Central memory CD4-positive, alpha-beta T cell (primary cell): ENCODE data around the gene PTPRU.
"Not testable (repeated sequence)": the region's sequence is repeated elsewhere in the genome, so short reads cannot be mapped to it uniquely, and the experiment has no call there.

Source experiments
- DNase-seq: peaks from one replicate; pipeline ENCODE4 v3.0.0; 2022

Gene PTPRU

GRCh38 chr1:29292344-29292743 is 56.0 kb downstream of the PTPRU start:
- DNase-seq = no peak

GRCh38 chr1:29297450-29297849 is 61.1 kb downstream of the PTPRU start:
- DNase-seq = no peak

- no peak for DNase-seq
Measured at GRCh38 chr1:29298246-29298645, 61.9 kb downstream of the PTPRU start.

DNA sequence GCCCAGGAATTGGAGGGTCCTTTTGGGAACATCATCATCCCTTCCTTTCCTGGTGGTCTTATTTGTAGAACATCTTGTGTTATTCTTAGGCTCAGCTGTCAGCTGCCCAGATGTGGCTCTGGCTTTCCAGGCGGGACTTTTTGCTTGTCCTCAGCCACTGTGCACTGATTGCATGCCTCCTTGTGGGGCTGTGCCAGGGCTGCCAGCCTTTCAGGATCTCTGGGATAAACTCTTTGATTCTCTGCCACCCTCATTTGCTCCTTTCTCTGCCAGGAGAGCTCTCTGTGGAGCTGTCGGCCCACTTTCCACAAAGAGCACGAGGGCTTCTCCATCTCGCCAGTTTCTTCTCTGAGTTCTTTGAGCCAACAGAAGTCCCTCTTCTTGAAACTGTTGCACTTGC is 63.1 kb downstream of the PTPRU start:
- no peak for DNase-seq

- DNase-seq = not testable (repeated sequence)
Measured at GRCh38 chr1:29301732-29302131, 65.4 kb downstream of the PTPRU start.

- no peak for DNase-seq
Measured at GRCh38 chr1:29303201-29304024, 67.1 kb downstream of the PTPRU start.

DNA sequence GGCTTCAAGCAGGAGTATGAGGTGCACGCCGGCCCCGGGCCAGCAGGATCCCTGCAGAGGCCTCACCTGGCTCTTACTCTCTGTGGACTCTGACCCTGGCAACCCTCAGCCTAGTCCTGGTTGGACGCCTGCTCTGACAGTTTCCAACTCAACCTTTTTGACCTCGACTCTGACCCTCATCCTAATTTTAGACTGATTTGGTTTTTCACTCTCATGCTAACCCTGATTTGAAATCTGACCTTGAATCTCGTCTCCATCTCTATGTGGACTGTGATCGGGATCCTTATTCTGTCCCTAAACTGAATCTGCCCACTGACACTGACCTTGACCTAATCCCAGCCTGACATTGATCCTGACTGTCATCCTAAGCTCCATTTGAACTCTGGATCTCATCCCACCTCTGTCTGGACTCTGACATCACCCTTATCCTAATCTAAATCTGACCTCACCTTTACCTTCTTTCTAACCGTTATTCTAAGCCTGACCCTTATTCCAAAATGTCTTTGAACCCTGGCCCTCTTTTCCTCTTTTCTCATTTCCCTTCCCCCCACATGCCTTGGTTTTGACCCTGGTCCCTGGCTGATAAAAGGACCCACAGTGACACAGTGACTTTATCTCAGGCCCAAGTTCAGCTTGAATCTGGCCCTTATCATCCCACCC is 67.8 kb downstream of the PTPRU start:
- no peak for DNase-seq

DNA sequence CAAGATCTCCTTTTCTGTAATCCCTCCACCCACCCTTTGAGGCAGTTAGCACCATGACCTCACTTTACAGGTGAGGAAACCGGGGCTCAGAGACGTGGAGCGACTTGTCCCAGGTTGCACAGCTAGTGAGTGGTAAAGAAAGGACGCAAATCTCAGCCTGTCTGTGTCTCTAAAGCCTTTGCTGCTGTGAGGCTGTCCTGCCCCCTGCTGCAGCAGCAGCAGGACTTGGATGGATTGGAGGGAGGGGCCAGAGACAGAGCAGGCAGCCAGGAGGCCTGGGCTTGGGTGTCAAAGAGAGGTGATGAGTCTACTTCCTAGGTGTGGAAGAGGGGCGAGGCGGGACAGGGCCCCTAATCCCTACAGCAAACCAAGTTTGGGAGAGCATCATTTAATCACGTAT is 69.6 kb downstream of the PTPRU start:
- DNase-seq = no peak

DNA sequence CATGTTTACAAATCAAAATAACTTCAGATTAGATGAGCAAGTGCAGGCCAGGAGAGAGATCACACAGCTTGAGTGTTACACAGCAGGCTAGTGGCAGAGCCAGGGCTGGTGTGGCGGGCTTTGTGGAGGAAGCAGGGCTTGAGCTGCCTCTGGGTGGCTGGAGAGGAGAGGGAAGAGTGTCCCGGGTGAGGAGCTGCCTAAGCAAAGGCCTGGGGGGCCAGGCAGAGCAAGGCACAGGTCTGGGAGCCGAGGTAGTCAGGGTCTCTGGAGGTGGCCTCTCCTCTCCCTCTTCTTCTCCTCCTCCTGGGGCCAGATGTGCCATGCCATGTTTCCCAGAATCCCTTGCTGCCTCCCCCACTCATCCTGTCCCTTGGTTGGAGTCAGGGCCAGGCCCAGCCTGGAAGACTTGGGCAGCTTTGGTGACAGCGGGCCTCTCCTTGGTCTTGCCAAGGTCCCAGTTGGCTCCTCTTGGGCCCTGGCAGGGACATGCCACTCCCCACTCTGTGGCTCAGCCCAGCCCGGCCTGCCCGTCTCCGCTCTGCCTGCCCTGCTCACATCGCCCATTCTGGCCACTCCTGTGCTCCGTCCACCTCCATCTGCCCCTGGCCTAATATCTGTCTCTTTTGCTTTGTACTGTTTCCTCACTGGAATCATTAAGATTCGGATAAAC is 70.3 kb downstream of the PTPRU start:
- DNase-seq = no peak

DNA sequence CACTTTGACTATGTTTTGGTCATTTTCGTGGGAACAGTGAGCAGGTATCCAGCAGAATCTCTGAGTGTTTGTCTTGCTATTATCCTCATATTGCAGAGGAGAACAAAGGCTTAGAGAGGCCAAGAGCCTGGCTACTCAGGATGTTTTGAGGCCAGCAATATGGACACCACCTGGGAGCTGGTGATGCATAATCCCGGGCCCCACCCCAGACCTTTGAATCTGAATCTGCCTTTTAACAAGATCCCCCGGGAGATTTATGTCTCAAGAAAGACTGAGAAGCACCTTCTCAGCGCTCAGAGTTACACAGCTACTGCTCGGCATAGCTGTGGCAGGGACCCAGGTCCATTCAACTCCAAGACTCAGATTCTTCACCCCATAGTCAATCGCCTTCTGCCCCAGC is 72.8 kb downstream of the PTPRU start:
- DNase-seq = no peak

- DNase-seq = no peak
Measured at GRCh38 chr1:29309621-29310020, 73.3 kb downstream of the PTPRU start.

DNA sequence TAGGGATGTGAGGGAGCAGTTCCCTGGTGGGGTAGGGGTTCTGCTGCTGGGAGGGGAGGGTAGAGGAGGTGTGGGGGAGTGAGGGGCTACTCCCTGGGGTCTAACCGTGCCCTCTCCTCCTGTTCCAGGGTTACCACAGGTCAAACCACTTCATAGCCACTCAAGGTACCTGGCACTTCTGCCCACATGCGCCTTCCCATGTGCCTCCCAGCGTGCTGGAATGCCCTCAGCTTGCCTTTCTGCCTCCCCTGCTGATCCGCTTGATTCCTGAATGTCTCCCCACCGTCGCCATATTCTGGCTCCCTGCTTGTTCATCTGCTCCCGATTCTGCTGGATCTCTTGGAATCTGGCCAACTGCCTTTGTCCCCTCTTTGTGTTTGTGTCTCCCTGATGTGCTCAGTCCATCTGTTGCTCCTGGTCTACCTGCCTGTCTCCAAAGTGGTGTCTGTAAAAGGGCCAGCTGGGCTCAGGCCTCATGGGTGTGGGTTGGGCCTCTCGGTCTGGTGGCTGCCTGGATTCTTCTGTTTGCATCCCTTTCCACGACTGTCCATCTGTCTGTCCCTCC is 74.4 kb downstream of the PTPRU start:
- no peak for DNase-seq

- no peak for DNase-seq
Measured at GRCh38 chr1:29311352-29312030, 75.2 kb downstream of the PTPRU start.

DNA sequence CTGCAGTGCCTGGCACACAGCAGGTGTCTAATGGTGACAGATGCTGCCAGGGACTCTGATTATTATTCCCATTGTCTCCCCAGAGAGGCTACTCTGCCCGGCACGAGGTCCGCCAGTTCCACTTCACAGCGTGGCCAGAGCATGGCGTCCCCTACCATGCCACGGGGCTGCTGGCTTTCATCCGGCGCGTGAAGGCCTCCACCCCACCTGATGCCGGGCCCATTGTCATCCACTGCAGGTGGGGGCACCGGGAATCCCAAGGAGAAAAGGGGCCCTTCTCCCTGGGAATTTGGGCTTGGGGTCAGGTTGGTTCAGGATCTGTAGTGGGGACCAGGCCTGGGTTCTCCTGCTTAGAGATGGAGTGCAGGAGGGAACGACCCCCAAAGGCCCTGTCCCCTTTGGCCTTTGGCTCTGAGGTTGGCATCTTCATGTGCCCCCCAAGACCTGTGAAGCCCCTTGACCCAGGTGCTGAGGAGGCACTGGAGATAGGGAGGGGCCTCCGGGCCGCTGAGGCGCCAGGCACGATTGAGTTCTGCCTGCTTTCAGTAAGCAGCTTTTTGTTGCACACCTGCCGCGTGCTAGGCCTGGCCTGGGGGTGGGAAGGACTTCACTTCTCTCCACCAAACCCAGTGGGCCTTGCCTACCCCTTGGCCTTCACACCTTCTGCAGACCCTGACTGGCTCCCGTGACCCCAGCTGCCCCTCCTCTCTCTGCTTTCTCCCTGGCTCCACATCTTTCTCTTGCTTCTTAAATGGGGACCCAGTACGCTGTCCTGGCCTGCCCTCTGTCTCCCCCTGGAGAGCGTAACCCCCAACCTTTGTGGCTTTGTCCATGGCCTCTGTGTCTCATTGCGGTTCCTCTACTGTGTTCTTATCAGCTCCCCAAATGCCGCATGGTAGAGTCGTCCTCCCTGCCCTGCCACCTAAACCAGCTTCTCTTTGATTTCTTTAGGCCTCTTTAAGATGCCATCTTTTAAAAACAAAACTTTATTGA is 76.4 kb downstream of the PTPRU start:
- DNase-seq = no peak

GRCh38 chr1:29314685-29315084 is 78.4 kb downstream of the PTPRU start:
- not testable (repeated sequence) for DNase-seq

GRCh38 chr1:29315262-29315661 is 78.9 kb downstream of the PTPRU start:
- DNase-seq = no peak

DNA sequence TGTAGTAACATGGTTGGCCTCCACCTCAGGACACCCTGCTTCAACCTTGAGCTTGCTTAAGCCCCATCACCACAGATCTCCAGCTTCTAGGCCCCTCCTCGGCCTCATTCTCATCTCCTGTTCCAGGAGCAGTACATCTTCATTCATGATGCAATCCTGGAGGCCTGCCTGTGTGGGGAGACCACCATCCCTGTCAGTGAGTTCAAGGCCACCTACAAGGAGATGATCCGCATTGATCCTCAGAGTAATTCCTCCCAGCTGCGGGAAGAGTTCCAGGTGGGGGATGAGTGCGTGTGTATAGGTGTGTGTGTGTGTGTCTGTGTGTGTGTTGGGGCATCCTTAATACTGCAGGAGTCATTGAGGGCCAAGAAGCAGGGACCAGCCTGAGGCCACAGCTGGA is 79.6 kb downstream of the PTPRU start:
- DNase-seq = no peak

GRCh38 chr1:29317063-29317915 is 81.0 kb downstream of the PTPRU start:
- DNase-seq = no peak

DNA sequence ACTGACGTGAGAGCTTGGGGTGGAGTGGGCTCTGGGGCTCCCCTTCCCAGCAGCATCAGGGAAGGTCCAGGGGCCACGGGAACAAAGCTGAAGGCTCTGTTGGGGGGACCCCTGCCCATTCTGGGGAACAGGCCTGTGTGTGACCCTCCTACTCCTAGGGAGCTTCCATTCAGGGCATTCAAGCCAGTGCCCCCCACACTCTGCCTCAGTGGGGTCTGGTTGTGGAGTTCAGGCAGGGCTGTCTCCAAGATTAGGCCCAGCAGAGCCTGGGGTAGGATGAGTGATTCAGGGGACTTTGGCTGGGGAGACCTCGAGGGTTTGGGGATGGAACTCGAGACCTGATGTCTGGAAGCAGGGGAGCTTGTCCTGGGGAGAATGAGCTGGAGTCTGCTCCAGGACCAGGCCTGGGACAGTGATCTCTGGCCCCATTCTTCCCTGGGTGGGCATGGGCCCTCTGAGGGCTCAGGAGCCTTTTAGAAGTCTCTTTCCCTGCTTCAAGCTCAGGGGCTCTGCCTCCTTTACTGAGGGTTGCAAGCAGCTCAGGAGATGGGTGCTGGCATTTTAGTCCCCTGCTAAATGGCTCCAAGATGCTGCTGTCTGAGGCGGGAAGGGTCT is 81.7 kb downstream of the PTPRU start:
- no peak for DNase-seq

DNA sequence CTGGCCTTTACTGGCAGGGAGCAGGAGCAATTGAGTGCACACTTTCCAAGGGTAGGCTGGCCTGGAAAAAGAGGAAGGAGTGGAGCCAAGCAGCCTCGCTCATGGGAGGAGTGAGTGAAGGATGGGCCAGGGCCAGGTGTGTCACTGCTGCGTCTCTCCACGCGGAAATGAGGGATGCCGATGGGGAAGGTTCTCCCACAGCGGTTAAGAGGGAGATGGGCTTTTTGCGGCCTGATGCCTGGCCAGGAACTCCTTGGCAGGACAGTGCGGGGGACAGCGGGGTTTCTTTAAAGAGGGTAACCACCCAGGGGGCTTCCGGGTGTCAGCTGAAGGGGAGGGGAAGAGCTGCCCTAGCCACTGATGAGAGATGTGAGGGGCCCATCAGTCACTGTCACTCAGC is 82.4 kb downstream of the PTPRU start:
- no peak for DNase-seq
